ENCODE measurements around the gene MTMR10. TPM values are rescaled to one million over a fixed set of nuclear protein-coding genes. Genes with fewer than 3 reads are reported as not detected.
A peak's percentile ranks its signal among the peaks of the same experiment; 100 is the strongest.

The MTMR10 gene
- total RNA-seq, 1 donor from 2014 or later = 12.2 TPM

DNA sequence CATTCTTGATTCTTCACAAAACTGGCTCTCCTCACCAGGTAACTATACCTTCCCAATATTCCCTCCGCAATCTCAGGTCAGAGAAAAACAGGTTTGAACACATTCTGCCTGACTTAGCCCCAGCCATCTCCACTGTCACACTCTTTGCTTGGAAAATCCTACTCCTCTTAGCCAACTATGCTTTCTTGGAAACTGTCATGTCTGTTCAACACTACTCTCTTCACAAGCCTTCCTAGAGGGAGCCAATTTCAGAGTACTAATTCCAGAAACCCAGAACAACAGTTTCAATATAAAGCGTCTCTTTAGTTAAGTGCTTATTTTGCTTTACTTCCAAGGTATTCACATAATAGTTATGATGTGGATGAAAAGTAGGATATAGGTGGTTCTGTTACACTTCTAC is 21.7 kb downstream of the MTMR10 start:
- no peak overlapping the region for H3K27ac Mint-ChIP-seq
- no peaks in the 10 kb centered on the region for H3K9me3 Mint-ChIP-seq
- H3K4me3 Mint-ChIP-seq (ENCODE audit: low read depth) = no peak overlapping the region
- no peak for DNase-seq (ENCODE audit: low spot score)
- intact Hi-C loops (cut with micrococcal nuclease) = no loop called here
- H3K36me3 Mint-ChIP-seq (ENCODE audit: low read depth) = peaks cover 41% of the 10 kb centered on the region
- peaks cover 15% of the 10 kb centered on the region for H3K4me1 Mint-ChIP-seq (ENCODE audit: low read depth)
- no peaks in the 10 kb centered on the region for H3K27me3 Mint-ChIP-seq (ENCODE audit: low read depth)

GRCh38 chr15:30963681-30964080 is 27.7 kb downstream of the MTMR10 start:
- no peak overlapping the region for H3K27ac Mint-ChIP-seq
- peaks cover 30% of the 10 kb centered on the region for H3K36me3 Mint-ChIP-seq (ENCODE audit: low read depth)
- H3K4me1 Mint-ChIP-seq (ENCODE audit: low read depth) = peaks cover 7% of the 10 kb centered on the region
- intact Hi-C loops (cut with micrococcal nuclease) = no loop called here
- no peak overlapping the region for H3K4me3 Mint-ChIP-seq (ENCODE audit: low read depth)
- DNase-seq (ENCODE audit: low spot score) = no peak
- no peaks in the 10 kb centered on the region for H3K9me3 Mint-ChIP-seq
- H3K27me3 Mint-ChIP-seq (ENCODE audit: low read depth) = no peaks in the 10 kb centered on the region

GRCh38 chr15:30962659-30963058 is 28.8 kb downstream of the MTMR10 start:
- no peak for DNase-seq (ENCODE audit: low spot score)
- intact Hi-C loops (cut with micrococcal nuclease) = no loop called here
- H3K4me3 Mint-ChIP-seq (ENCODE audit: low read depth) = no peak overlapping the region
- peaks cover 37% of the 10 kb centered on the region for H3K36me3 Mint-ChIP-seq (ENCODE audit: low read depth)
- H3K4me1 Mint-ChIP-seq (ENCODE audit: low read depth) = peaks cover 5% of the 10 kb centered on the region
- no peaks in the 10 kb centered on the region for H3K27me3 Mint-ChIP-seq (ENCODE audit: low read depth)
- no peak overlapping the region for H3K27ac Mint-ChIP-seq
- no peaks in the 10 kb centered on the region for H3K9me3 Mint-ChIP-seq

- Mint-ChIP-seq H3K27ac (no peak overlapping the region), H3K36me3 (ENCODE audit: low read depth) (peaks cover 41% of the 10 kb centered on the region), H3K4me3 (ENCODE audit: low read depth) (no peak overlapping the region), H3K27me3 (ENCODE audit: low read depth) (no peaks in the 10 kb centered on the region), H3K4me1 (ENCODE audit: low read depth) (peaks cover 5% of the 10 kb centered on the region), H3K9me3 (no peaks in the 10 kb centered on the region)
- DNase-seq (ENCODE audit: low spot score) = no peak
- intact Hi-C loops (cut with micrococcal nuclease) = no loop called here
Measured at GRCh38 chr15:30962079-30962478, 29.3 kb downstream of the MTMR10 start.

DNA sequence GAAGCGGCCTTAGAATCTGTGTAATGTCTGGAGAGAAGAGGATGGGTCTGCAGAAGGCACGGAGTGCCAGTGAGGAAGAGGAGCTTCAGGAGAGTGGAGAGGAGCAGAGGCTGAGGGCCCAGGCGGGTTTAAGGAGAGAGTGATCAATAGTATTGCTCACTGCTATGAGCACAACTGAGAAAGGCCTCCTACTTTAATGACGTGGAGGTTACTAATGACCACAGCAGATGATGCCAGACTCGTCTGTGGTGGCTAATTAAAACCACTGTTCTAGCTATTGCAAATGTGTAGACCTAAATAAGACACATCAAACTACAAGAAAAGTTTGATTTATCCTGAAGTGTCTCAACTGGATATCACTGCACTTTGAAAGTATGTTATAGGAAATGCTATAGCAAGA is 33.2 kb downstream of the MTMR10 start:
- intact Hi-C loops (cut with micrococcal nuclease) = no loop called here
- H3K27ac Mint-ChIP-seq = no peak overlapping the region
- no peak for DNase-seq (ENCODE audit: low spot score)
- peaks cover 55% of the 10 kb centered on the region for H3K36me3 Mint-ChIP-seq (ENCODE audit: low read depth)
- H3K4me1 Mint-ChIP-seq (ENCODE audit: low read depth) = peaks cover 9% of the 10 kb centered on the region
- no peaks in the 10 kb centered on the region for H3K27me3 Mint-ChIP-seq (ENCODE audit: low read depth)
- H3K9me3 Mint-ChIP-seq = no peaks in the 10 kb centered on the region
- no peak overlapping the region for H3K4me3 Mint-ChIP-seq (ENCODE audit: low read depth)

DNA sequence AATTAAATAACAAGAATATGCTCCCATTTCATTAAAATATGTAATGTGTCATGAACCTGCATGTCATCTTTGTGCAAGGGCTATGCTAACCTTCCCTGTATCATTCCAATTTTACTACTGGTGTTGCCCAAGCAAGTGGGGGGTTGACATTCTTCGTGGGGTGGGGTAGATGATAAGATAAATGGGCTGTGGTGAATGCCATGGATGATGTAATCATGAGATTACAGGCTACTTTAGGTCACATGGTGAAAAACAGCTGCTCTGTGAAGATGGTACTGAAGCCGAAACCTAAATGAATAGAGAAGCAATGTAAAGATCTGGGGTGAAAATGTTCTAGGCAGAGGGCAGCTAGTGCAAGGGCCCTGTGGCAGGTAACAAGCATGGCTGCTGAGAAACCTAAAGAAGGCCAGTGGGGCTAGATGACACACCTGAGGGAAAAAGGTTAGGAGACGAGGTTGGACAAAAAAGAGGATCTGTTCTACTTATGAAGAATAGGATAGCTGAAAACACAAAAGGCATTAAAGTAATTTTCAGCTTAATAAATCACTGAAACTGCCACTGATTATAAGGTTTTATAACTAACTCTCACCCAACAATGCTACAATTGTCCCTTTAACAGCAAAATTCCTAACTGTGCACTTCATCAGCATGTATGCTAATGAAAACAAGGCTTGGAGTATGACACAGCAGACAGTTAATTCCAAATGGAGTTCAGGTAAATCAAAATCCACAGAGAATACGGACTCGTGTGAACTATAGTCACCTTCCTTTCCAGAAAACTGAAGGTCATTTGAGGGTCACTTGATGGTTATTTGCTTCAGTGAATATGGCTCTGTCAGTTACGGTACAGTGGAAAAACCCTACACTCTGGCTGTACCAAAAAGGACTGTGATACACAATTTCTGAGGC is 35.0 kb downstream of the MTMR10 start:
- Mint-ChIP-seq H3K4me3 (ENCODE audit: low read depth) (no peak overlapping the region), H3K27ac (no peak overlapping the region), H3K9me3 (no peaks in the 10 kb centered on the region), H3K27me3 (ENCODE audit: low read depth) (no peaks in the 10 kb centered on the region), H3K36me3 (ENCODE audit: low read depth) (peaks cover 65% of the 10 kb centered on the region), H3K4me1 (ENCODE audit: low read depth) (peaks cover 4% of the 10 kb centered on the region)
- intact Hi-C loops (cut with micrococcal nuclease) = no loop called here
- DNase-seq (ENCODE audit: low spot score) = no peak

- Mint-ChIP-seq H3K36me3 (ENCODE audit: low read depth) (peaks cover 70% of the 10 kb centered on the region), H3K4me1 (ENCODE audit: low read depth) (peaks cover 4% of the 10 kb centered on the region), H3K9me3 (no peaks in the 10 kb centered on the region), H3K27ac (no peak overlapping the region), H3K4me3 (ENCODE audit: low read depth) (no peak overlapping the region), H3K27me3 (ENCODE audit: low read depth) (no peaks in the 10 kb centered on the region)
- intact Hi-C loops (cut with micrococcal nuclease) = no loop called here
- DNase-seq (ENCODE audit: low spot score) = no peak
Measured at GRCh38 chr15:30954674-30955073, 36.8 kb downstream of the MTMR10 start.

GRCh38 chr15:30953731-30954378 is 37.6 kb downstream of the MTMR10 start:
- no peak overlapping the region for H3K4me3 Mint-ChIP-seq (ENCODE audit: low read depth)
- peaks cover 4% of the 10 kb centered on the region for H3K4me1 Mint-ChIP-seq (ENCODE audit: low read depth)
- H3K9me3 Mint-ChIP-seq = no peaks in the 10 kb centered on the region
- intact Hi-C loops (cut with micrococcal nuclease) = no loop called here
- no peak for DNase-seq (ENCODE audit: low spot score)
- peaks cover 70% of the 10 kb centered on the region for H3K36me3 Mint-ChIP-seq (ENCODE audit: low read depth)
- no peaks in the 10 kb centered on the region for H3K27me3 Mint-ChIP-seq (ENCODE audit: low read depth)
- H3K27ac Mint-ChIP-seq = peak overlapping the region; percentile 34

DNA sequence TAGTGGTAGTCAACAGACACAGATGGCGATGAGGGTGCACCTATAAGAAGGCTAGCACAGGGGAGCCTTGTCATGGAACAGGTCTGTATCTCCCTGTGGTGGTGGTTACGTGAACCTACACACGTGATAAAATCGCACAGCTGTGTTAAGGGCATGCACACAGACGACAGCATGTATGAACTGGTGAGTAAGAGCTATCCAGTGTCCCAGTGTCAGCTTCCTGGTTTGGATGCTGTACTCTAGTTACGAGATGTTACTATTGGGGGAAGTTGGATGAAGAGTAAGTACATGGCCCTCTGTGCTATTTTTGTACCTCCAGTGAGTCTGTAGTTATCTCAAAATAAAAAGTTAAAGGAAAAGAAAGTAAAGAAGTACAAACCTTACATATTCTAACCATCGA is 38.2 kb downstream of the MTMR10 start:
- no peaks in the 10 kb centered on the region for H3K27me3 Mint-ChIP-seq (ENCODE audit: low read depth)
- no peak overlapping the region for H3K27ac Mint-ChIP-seq
- H3K9me3 Mint-ChIP-seq = no peaks in the 10 kb centered on the region
- H3K4me3 Mint-ChIP-seq (ENCODE audit: low read depth) = no peak overlapping the region
- DNase-seq (ENCODE audit: low spot score) = no peak
- intact Hi-C loops (cut with micrococcal nuclease) = no loop called here
- H3K4me1 Mint-ChIP-seq (ENCODE audit: low read depth) = peaks cover 4% of the 10 kb centered on the region
- peaks cover 74% of the 10 kb centered on the region for H3K36me3 Mint-ChIP-seq (ENCODE audit: low read depth)

DNA sequence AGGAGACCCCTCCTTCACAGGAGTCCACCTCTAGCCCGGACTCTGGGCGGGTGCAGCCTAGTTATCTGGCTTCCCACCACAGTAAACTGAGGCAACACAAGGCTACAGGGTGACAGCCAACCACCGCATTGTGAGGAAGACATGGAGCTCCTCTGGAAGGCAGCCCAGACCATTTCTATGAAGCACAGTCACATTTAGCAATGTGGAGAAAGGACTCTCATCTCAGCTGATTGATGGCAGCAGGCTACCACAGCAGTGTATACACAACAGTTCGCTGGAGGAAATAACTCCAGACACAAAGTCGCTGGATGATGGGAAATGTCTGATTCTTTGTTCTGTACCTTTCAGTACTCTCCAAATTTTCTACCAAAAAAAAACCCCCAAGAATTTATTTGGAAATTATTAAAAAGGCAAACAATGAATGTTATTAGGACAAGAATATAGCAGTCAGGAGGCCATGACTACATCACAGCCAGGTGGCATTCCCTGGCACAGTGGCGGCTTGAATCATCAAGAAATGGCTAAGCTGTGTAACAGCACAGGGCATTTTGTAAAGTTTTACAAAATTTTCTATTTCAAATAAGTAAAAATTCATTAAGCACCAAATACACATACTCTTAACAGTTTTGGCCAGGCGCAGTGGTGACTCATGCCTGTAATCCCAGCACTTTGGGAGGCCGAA is 47.6 kb downstream of the MTMR10 start:
- intact Hi-C loops (cut with micrococcal nuclease) = no loop called here
- Mint-ChIP-seq H3K4me3 (ENCODE audit: low read depth) (no peak overlapping the region), H3K4me1 (ENCODE audit: low read depth) (no peaks in the 10 kb centered on the region), H3K27ac (no peak overlapping the region), H3K9me3 (no peaks in the 10 kb centered on the region), H3K27me3 (ENCODE audit: low read depth) (no peaks in the 10 kb centered on the region), H3K36me3 (ENCODE audit: low read depth) (peaks cover 75% of the 10 kb centered on the region)
- no peak for DNase-seq (ENCODE audit: low spot score)

DNA sequence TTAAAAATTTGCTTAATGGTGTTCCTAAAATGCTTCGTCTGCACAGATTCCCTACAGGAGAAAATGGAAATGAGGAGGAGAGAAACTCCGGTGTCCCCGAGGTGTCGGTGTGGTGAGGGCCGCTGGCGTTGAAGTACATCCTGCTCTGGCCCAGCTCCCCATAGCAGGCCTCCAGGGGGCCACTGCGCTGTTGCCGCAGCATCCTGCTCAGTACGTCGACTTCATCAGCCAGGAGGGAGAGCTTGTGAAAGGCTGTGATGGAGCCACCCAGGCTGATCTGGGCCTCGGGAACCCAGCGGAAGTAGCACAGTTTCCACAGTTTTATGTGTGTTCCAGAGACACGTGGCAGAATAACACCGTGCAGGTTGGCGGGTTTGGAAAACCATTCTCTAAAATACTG is 49.9 kb downstream of the MTMR10 start:
- Mint-ChIP-seq H3K4me1 (ENCODE audit: low read depth) (no peaks in the 10 kb centered on the region), H3K4me3 (ENCODE audit: low read depth) (no peak overlapping the region), H3K27me3 (ENCODE audit: low read depth) (no peaks in the 10 kb centered on the region), H3K36me3 (ENCODE audit: low read depth) (peaks cover 76% of the 10 kb centered on the region), H3K9me3 (no peaks in the 10 kb centered on the region), H3K27ac (no peak overlapping the region)
- intact Hi-C loops (cut with micrococcal nuclease) = no loop called here
- DNase-seq (ENCODE audit: low spot score) = no peak

GRCh38 chr15:30940359-30940758 is 51.1 kb downstream of the MTMR10 start:
- H3K4me1 Mint-ChIP-seq (ENCODE audit: low read depth) = no peaks in the 10 kb centered on the region
- H3K4me3 Mint-ChIP-seq (ENCODE audit: low read depth) = no peak overlapping the region
- no peak for DNase-seq (ENCODE audit: low spot score)
- no peaks in the 10 kb centered on the region for H3K27me3 Mint-ChIP-seq (ENCODE audit: low read depth)
- peaks cover 72% of the 10 kb centered on the region for H3K36me3 Mint-ChIP-seq (ENCODE audit: low read depth)
- H3K9me3 Mint-ChIP-seq = no peaks in the 10 kb centered on the region
- intact Hi-C loops (cut with micrococcal nuclease) = no loop called here
- H3K27ac Mint-ChIP-seq = no peak overlapping the region

- DNase-seq (ENCODE audit: low spot score) = no peak
- Mint-ChIP-seq H3K4me1 (ENCODE audit: low read depth) (no peaks in the 10 kb centered on the region), H3K36me3 (ENCODE audit: low read depth) (peaks cover 73% of the 10 kb centered on the region), H3K27me3 (ENCODE audit: low read depth) (no peaks in the 10 kb centered on the region), H3K9me3 (no peaks in the 10 kb centered on the region), H3K4me3 (ENCODE audit: low read depth) (no peak overlapping the region), H3K27ac (no peak overlapping the region)
- intact Hi-C loops (cut with micrococcal nuclease) = no loop called here
Measured at GRCh38 chr15:30939161-30939560, 52.3 kb downstream of the MTMR10 start.
